DOHH2 (cell line): ENCODE measurements around the gene RNF17.

Source experiments
- H3F3A ChIP-seq: fragments of 200-600 bp; sonication (generic), shearing (Covaris generic); 2 replicates; pipeline ENCODE4 v1.6.0; 2016; ENCODE audit warnings: antibody characterized with exemption, mild to moderate bottlenecking; ENCODE audit not compliant: control insufficient read depth, insufficient read depth
- H3K27ac ChIP-seq: fragments of 200-600 bp; sonication (generic); 2 replicates; pipeline ENCODE4 v1.5.1; 2014; ENCODE audit warnings: low read depth, mild to moderate bottlenecking, low read length, moderate library complexity
- H3K27me3 ChIP-seq: fragments of 200-600 bp; sonication (generic); 2 replicates; pipeline ENCODE4 v1.6.1; 2014; ENCODE audit warnings: mild to moderate bottlenecking, low read length, mixed read lengths; ENCODE audit not compliant: control insufficient read depth
- H3K36me3 ChIP-seq: fragments of 200-600 bp; sonication (generic); 2 replicates; pipeline ENCODE4 v1.6.1; 2014; ENCODE audit warnings: mild to moderate bottlenecking, low read length, moderate library complexity, mixed read lengths; ENCODE audit not compliant: control insufficient read depth
- H3K4me1 ChIP-seq: fragments of 200-600 bp; sonication (generic); 2 replicates; pipeline ENCODE4 v1.6.1; 2014; ENCODE audit warnings: mild to moderate bottlenecking, low read length, mixed read lengths; ENCODE audit not compliant: control insufficient read depth
- H3K4me2 ChIP-seq: fragments of 200-600 bp; sonication (generic); 2 replicates; pipeline ENCODE4 v1.6.0; 2014; ENCODE audit warnings: mild to moderate bottlenecking, low read length, moderate library complexity
- H3K4me3 ChIP-seq: fragments of 200-600 bp; sonication (generic); 2 replicates; pipeline ENCODE4 v1.5.1; 2014; ENCODE audit warnings: mild to moderate bottlenecking, low read length, mixed read lengths
- H3K79me2 ChIP-seq: fragments of 200-600 bp; sonication (generic); 2 replicates; pipeline ENCODE4 v1.6.1; 2014; ENCODE audit warnings: mild to moderate bottlenecking, low read length, mixed read lengths; ENCODE audit not compliant: control insufficient read depth
- H3K9me2 ChIP-seq: fragments of 200-600 bp; sonication (generic); replicated peaks from 2 replicates; pipeline ENCODE4 v1.6.1; 2014; ENCODE audit warnings: mild to moderate bottlenecking, low read length, mixed read lengths; ENCODE audit not compliant: control insufficient read depth
- H3K9me3 ChIP-seq: fragments of 200-600 bp; sonication (generic); 2 replicates; pipeline ENCODE4 v1.6.1; 2014; ENCODE audit warnings: antibody characterized with exemption, low read length, mixed read lengths; ENCODE audit not compliant: control insufficient read depth, insufficient read depth
- H4K20me1 ChIP-seq: fragments of 200-600 bp; sonication (generic); 2 replicates; pipeline ENCODE4 v1.6.0; 2014; ENCODE audit warnings: low read depth, mild to moderate bottlenecking, antibody characterized with exemption, low read length, moderate library complexity; ENCODE audit not compliant: control insufficient read depth, insufficient read depth
- EZH2phosphoT487 ChIP-seq: fragments of 200-600 bp; sonication (generic); IDR thresholded peaks from 2 replicates; pipeline ENCODE4 v1.6.1; 2017; ENCODE audit warnings: borderline replicate concordance, mild to moderate bottlenecking, antibody characterized with exemption, low read length, moderate library complexity, mixed read lengths
- TF ChIP-seq, protein P1 (sequence below): fragments of 200-600 bp; sonication (generic); IDR thresholded peaks from one replicate; pipeline ENCODE4 v1.5.1; 2014; ENCODE audit warnings: antibody characterized with exemption, mild to moderate bottlenecking, low read depth, low read length; ENCODE audit not compliant: poor library complexity, severe bottlenecking

The RNF17 gene

DNA sequence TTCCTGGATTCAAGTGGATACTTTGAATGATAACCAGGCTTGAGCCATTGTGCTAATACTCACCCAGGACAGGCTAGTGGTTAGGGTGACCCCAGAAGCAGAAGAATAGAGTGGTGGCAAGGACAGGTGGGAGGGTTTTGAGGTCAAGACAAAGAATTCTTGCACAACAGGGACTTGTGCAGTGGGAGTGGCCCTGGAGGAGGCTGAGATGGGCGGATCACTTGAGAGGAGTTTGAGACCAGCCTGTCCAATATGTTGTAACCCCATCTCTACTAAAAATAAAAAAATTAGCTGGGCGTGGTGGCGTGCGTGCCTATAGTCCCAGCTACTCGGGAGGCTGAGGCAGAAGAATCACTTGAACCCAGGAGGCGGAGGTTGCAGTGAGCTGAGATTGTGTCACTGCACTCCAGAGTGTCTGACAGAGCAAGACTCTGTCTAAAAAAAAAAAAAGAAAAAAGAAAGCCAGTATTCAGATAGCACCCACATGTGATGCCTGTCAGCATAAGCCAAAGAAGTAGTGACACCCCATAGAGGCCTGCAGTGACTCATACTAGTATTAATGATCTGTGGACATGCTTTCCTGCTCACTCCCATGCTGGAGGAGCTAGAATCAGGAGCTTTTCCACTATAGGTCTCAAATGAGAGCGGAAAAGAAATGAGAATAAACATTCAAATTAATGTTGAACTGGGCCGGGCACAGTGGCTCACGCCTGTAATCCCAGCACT lies 78.7 kb downstream of the RNF17 start:
- H3K27ac ChIP-seq: no peak overlapping the region
- H3F3A ChIP-seq: no peaks in the 10 kb centered on the region
- no peaks in the 10 kb centered on the region for H3K4me1 ChIP-seq
- H3K4me2 ChIP-seq: no peak overlapping the region
- no peak overlapping the region for H3K4me3 ChIP-seq
- H3K79me2 ChIP-seq: no peaks in the 10 kb centered on the region
- TF ChIP-seq EZH2phosphoT487: no peak
- TF ChIP-seq, protein P1, sequence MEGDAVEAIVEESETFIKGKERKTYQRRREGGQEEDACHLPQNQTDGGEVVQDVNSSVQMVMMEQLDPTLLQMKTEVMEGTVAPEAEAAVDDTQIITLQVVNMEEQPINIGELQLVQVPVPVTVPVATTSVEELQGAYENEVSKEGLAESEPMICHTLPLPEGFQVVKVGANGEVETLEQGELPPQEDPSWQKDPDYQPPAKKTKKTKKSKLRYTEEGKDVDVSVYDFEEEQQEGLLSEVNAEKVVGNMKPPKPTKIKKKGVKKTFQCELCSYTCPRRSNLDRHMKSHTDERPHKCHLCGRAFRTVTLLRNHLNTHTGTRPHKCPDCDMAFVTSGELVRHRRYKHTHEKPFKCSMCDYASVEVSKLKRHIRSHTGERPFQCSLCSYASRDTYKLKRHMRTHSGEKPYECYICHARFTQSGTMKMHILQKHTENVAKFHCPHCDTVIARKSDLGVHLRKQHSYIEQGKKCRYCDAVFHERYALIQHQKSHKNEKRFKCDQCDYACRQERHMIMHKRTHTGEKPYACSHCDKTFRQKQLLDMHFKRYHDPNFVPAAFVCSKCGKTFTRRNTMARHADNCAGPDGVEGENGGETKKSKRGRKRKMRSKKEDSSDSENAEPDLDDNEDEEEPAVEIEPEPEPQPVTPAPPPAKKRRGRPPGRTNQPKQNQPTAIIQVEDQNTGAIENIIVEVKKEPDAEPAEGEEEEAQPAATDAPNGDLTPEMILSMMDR: no peak
- no peaks in the 10 kb centered on the region for H4K20me1 ChIP-seq
- H3K9me2 ChIP-seq: no peaks in the 10 kb centered on the region
- H3K36me3 ChIP-seq: no peaks in the 10 kb centered on the region
- peaks cover 2% of the 10 kb centered on the region; the same call in 1 of the 2 replicates for H3K27me3 ChIP-seq
- no peaks in the 10 kb centered on the region for H3K9me3 ChIP-seq

DNA sequence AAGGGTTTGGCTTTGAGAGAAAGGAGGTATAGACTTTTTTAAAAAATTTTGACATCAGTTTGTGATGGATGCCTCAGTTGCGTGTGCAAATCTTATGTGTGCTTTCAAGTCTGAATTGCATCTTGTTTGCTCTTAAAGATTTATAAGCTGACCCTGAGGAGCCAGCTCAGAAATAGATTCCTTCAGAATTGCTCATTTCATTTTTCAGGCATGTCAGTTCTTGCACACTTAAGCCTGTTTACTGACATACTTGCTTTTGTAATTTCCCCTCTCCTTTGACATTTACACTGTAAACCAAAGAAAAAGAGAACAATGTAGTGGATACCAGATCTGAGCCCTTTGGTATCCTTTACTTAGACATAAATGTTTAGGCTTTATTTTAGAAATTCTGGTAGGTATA lies 87.6 kb downstream of the RNF17 start:
- TF ChIP-seq, protein P1: no peak
- no peak for TF ChIP-seq EZH2phosphoT487
- no peaks in the 10 kb centered on the region for H3F3A ChIP-seq
- H3K4me2 ChIP-seq: no peak overlapping the region
- peaks cover 26% of the 10 kb centered on the region for H3K27me3 ChIP-seq
- H3K27ac ChIP-seq: no peak overlapping the region
- no peak overlapping the region for H3K4me3 ChIP-seq
- no peaks in the 10 kb centered on the region for H3K9me2 ChIP-seq
- H3K79me2 ChIP-seq: no peaks in the 10 kb centered on the region
- H3K36me3 ChIP-seq: no peaks in the 10 kb centered on the region
- H3K4me1 ChIP-seq: no peaks in the 10 kb centered on the region
- no peaks in the 10 kb centered on the region for H4K20me1 ChIP-seq
- H3K9me3 ChIP-seq: no peaks in the 10 kb centered on the region

DNA sequence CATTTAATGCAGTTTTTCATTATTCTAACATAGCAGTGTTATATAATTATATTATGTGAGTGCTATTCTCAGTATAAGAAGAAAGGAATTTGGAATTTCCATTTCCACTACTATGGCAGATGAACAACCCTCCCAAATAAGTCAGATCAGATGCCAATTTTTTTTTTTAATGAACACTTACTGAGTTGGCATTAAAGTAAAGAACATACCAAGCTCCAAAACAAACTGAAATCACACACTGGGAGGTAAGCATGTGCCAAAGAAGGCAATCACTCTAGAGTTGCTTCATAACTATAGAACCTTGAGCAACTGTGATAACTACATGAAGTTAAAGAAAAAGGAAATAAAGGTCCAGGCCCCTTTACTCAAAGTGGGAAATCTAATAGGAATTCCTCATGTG lies 90.3 kb downstream of the RNF17 start:
- no peak overlapping the region for H3K4me2 ChIP-seq
- no peaks in the 10 kb centered on the region for H3K9me3 ChIP-seq
- no peaks in the 10 kb centered on the region for H3K9me2 ChIP-seq
- TF ChIP-seq EZH2phosphoT487: no peak
- TF ChIP-seq, protein P1: no peak
- H3K4me3 ChIP-seq: no peak overlapping the region
- no peaks in the 10 kb centered on the region for H3K36me3 ChIP-seq
- no peaks in the 10 kb centered on the region for H4K20me1 ChIP-seq
- no peaks in the 10 kb centered on the region for H3K79me2 ChIP-seq
- H3K27ac ChIP-seq: no peak overlapping the region
- peaks cover 23% of the 10 kb centered on the region for H3K27me3 ChIP-seq
- no peaks in the 10 kb centered on the region for H3F3A ChIP-seq
- H3K4me1 ChIP-seq: no peaks in the 10 kb centered on the region
